GM18858 (cell line): ENCODE measurements around the gene RNF150.
"Not testable (repeated sequence)": the region's sequence is repeated elsewhere in the genome, so short reads cannot be mapped to it uniquely, and the experiment has no call there.

Source experiments
- ATAC-seq: cut with Tn5 transposase; IDR thresholded peaks from one replicate; pipeline ENCODE4 v1.9.1; 2021; ENCODE audit not compliant: unreplicated experiment

The RNF150 gene

GRCh38 chr4:140834839-140835495 lies 298.3 kb downstream of the RNF150 start:
- no peak for ATAC-seq

- ATAC-seq = no peak
Measured at GRCh38 chr4:140833280-140833679, 300.0 kb downstream of the RNF150 start.

- peak; percentile 89 for ATAC-seq
Measured at GRCh38 chr4:140829825-140830224, 303.4 kb downstream of the RNF150 start.

GRCh38 chr4:140826701-140827027 lies 306.6 kb downstream of the RNF150 start:
- peak; percentile 53 for ATAC-seq

- ATAC-seq = not testable (repeated sequence)
Measured at GRCh38 chr4:140820520-140820919, 312.7 kb downstream of the RNF150 start.

- no peak for ATAC-seq
Measured at GRCh38 chr4:140819610-140820009, 313.7 kb downstream of the RNF150 start.

- no peak for ATAC-seq
Measured at GRCh38 chr4:140818433-140818832, 314.8 kb downstream of the RNF150 start.

- ATAC-seq = no peak
Measured at GRCh38 chr4:140816806-140817510, 316.3 kb downstream of the RNF150 start.

GRCh38 chr4:140813804-140814203 lies 319.5 kb downstream of the RNF150 start:
- no peak for ATAC-seq

GRCh38 chr4:140812916-140813315 lies 320.4 kb downstream of the RNF150 start:
- no peak for ATAC-seq

GRCh38 chr4:140811429-140811828 lies 321.8 kb downstream of the RNF150 start:
- ATAC-seq = no peak

- not testable (repeated sequence) for ATAC-seq
Measured at GRCh38 chr4:140810591-140811169, 322.6 kb downstream of the RNF150 start.
